GM12874 (cell line): ENCODE measurements around the gene ANKRD13A.

Experiments used
- CTCF ChIP-seq: IDR thresholded peaks from 2 replicates; pipeline ENCODE4 v1.5.1; 2011; ENCODE audit warnings: low read depth, mild to moderate bottlenecking, control low read depth, low read length, moderate library complexity; ENCODE audit not compliant: insufficient read depth

ANKRD13A gene

GRCh38 chr12:109998904-109999648, at the start of gene ANKRD13A:
ANKRD13A (plus strand) TSS chr12:109999430; CDS start chr12:109999689, 259 bp downstream.
- no peak for TF ChIP-seq CTCF

GRCh38 chr12:109950625-109951024, 48.6 kb upstream of the ANKRD13A start:
- TF ChIP-seq CTCF: no peak

- TF ChIP-seq CTCF: no peak
These were observed 48.1 kb upstream of the ANKRD13A start for GRCh38 chr12:109951136-109951535.

GRCh38 chr12:109951751-109952150, 47.5 kb upstream of the ANKRD13A start:
- TF ChIP-seq CTCF: no peak

- no peak for TF ChIP-seq CTCF
These were observed 46.9 kb upstream of the ANKRD13A start for GRCh38 chr12:109952160-109952858.

GRCh38 chr12:109952873-109953272, 46.4 kb upstream of the ANKRD13A start:
- no peak for TF ChIP-seq CTCF

- TF ChIP-seq CTCF: no peak
These were observed 45.6 kb upstream of the ANKRD13A start for GRCh38 chr12:109953656-109954055.
